Muscle layer of colon (tissue), 2 donors: Measurements from ENCODE around the gene MARCHF6.
"Not testable (repeated sequence)": the region's sequence is repeated elsewhere in the genome, so short reads cannot be mapped to it uniquely, and the experiment has no call there.

ENCODE experiments used
- H3K27ac ChIP-seq: one replicate; pipeline ENCODE4 v1.7.0; 2013; ENCODE audit warnings: low read depth, mild to moderate bottlenecking, low read length, moderate library complexity
- H3K27me3 ChIP-seq, 2 donors: one replicate each; pipeline ENCODE4 v1.7.0; 2013; ENCODE audit warnings: low read length in 2 of 2, mild to moderate bottlenecking in 2 of 2; ENCODE audit not compliant: insufficient read depth in 2 of 2, control insufficient read depth in 1 of 2
- H3K36me3 ChIP-seq: one replicate; pipeline ENCODE4 v1.7.0; 2013; ENCODE audit warnings: mild to moderate bottlenecking, low read length; ENCODE audit not compliant: insufficient read depth
- H3K4me1 ChIP-seq: one replicate; pipeline ENCODE4 v1.7.0; 2013; ENCODE audit warnings: mild to moderate bottlenecking, low read length; ENCODE audit not compliant: insufficient read depth
- H3K4me3 ChIP-seq, 2 donors: one replicate each; pipeline ENCODE4 v1.7.0; 2013; ENCODE audit warnings: low read length in 2 of 2, low read depth in 1 of 2, mild to moderate bottlenecking in 1 of 2, moderate library complexity in 1 of 2
- H3K9ac ChIP-seq: one replicate; pipeline ENCODE4 v1.7.0; 2013; ENCODE audit warnings: low read length
- H3K9me3 ChIP-seq: one replicate; pipeline ENCODE4 v1.7.0; 2013; ENCODE audit warnings: mild to moderate bottlenecking, low read length
- donor health status: abdominal sarcoma.
- donor health status: Adenocarcinoma of cecum.

The MARCHF6 gene

DNA sequence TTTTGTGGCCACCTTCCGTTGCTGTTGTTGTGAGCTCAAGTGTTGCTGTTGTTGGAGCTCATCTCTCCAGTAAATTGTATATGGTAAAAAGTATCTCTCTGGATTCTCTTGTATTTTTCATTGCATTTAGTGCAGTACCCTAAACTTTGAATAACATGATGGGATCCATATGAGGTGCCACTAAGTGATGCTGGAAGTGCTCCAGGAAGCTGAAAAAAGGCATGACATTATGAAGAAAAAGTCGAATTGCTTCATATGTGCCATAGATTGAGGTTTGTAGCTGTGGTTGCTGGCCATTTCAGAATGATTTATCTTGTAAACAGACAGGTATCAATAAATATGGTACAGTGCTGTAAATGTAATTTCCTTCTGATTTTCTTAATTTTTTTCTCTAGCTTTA is 5.5 kb downstream of the MARCHF6 start:
- Histone ChIP-seq H3K4me3 (no peak overlapping the region), H3K9ac (no peak overlapping the region), H3K36me3 (no peaks in the 10 kb centered on the region), H3K9me3 (no peaks in the 10 kb centered on the region), H3K27me3 (no peaks in the 10 kb centered on the region), H3K27ac (no peak overlapping the region), H3K4me1 (peaks cover 31% of the 10 kb centered on the region)

DNA sequence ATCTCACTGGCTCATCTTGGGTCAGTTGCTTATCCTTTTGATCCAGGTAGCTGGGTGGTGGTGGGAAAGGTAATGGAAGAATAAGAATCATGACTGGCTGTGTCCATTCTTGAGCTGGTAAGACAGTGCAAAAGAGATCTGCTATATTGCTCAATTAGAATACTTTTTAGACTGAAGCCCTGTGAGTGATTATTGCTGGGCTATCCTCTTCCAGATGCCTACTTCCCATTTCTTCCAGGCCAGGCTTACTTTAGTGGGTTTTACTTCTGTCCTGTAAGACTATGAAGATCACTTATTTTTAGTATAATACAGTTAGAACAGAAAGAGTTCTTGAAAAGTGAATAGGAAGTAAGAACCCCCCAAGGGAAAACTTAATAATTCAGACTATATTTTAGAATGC is 7.2 kb downstream of the MARCHF6 start:
- Histone ChIP-seq H3K9me3 (no peaks in the 10 kb centered on the region), H3K9ac (no peak overlapping the region), H3K4me1 (peaks cover 26% of the 10 kb centered on the region), H3K4me3 (no peak overlapping the region), H3K36me3 (no peaks in the 10 kb centered on the region), H3K27ac (no peak overlapping the region), H3K27me3 (no peaks in the 10 kb centered on the region)

DNA sequence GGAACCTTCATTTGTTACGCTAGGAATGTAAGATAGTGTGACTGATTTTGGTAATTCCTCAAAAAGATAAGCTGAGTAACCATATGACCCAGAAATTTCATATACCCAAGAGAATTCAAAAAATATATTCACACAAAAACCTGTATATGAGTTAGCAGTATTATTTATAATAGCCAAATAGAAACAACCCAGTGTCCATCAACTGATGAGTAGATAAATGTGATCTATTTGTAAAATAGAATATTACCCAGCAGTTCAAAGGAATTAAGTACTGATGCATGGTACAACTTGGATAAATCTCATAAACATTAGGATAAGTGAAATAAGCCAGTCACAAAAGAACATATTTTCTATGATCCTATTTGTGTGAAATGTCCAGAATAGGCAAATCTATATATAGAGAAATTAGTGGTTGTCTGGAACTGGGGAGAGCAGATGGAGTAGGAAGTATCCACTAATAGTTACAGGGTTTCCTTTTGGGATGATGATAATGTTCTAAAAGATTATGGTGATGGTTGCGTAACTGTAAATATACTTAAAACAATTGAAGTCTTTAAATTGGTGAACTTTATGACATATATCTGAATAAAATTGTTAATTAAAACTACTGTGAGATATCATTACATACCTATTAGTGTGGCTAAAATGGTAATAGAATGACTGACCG is 10.2 kb downstream of the MARCHF6 start:
- Histone ChIP-seq H3K27ac (no peak overlapping the region), H3K9me3 (no peaks in the 10 kb centered on the region), H3K27me3 (no peaks in the 10 kb centered on the region), H3K36me3 (no peaks in the 10 kb centered on the region), H3K9ac (no peak overlapping the region), H3K4me1 (peaks cover 22% of the 10 kb centered on the region), H3K4me3 (no peak overlapping the region)

DNA sequence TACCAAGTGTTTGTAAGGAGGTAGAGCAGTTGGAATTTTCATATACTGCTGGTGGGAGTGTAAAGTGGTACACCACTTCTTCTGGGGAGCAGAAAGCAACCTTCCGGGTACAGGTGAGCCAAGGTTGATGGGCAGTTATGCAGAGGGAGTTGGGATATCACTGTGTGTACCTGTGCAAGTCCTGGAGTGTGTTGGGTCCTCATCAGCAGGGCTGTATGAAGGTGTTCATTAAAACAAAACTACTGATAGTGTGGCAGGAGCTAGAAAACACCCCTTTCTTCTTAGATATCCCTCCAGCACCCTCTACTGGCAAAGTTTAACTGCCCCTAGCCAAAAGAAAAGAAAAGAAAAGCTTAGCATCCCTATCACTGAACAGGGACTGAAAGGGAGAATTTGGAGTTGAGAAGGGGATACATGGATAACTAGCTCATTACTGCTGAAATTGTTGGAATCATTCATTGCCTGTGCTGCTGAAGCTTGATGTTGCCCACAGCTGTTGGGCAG is 10.7 kb downstream of the MARCHF6 start:
- no peaks in the 10 kb centered on the region for H3K36me3 ChIP-seq
- no peak overlapping the region for H3K9ac ChIP-seq
- peaks cover 22% of the 10 kb centered on the region for H3K4me1 ChIP-seq
- H3K27me3 ChIP-seq, result no peaks in the 10 kb centered on the region
- no peaks in the 10 kb centered on the region for H3K9me3 ChIP-seq
- H3K4me3 ChIP-seq, result no peak overlapping the region
- H3K27ac ChIP-seq, result no peak overlapping the region

DNA sequence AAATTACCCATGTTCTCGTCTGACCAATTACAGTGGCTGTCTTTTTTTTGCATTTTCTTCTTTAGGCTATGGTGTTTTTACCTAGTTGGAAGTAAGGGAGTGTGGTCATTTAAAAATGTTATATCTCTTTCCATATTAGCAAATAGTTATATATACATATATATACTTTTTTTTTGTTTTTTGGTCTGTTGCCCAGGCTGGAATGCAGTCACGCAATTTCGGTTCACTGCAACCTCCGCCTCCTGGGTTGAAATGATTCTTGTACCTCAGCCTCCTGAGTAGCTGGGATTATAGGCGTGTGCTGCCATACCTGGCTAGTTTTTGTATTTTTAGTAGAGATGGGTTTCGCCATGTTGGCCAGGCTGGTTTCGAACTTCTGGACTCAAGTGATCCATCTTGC is 12.3 kb downstream of the MARCHF6 start:
- no peaks in the 10 kb centered on the region for H3K36me3 ChIP-seq
- no peaks in the 10 kb centered on the region for H3K27me3 ChIP-seq
- H3K9me3 ChIP-seq, result no peaks in the 10 kb centered on the region
- peaks cover 17% of the 10 kb centered on the region for H3K4me1 ChIP-seq
- no peak overlapping the region for H3K27ac ChIP-seq
- no peak overlapping the region for H3K9ac ChIP-seq
- no peak overlapping the region for H3K4me3 ChIP-seq

DNA sequence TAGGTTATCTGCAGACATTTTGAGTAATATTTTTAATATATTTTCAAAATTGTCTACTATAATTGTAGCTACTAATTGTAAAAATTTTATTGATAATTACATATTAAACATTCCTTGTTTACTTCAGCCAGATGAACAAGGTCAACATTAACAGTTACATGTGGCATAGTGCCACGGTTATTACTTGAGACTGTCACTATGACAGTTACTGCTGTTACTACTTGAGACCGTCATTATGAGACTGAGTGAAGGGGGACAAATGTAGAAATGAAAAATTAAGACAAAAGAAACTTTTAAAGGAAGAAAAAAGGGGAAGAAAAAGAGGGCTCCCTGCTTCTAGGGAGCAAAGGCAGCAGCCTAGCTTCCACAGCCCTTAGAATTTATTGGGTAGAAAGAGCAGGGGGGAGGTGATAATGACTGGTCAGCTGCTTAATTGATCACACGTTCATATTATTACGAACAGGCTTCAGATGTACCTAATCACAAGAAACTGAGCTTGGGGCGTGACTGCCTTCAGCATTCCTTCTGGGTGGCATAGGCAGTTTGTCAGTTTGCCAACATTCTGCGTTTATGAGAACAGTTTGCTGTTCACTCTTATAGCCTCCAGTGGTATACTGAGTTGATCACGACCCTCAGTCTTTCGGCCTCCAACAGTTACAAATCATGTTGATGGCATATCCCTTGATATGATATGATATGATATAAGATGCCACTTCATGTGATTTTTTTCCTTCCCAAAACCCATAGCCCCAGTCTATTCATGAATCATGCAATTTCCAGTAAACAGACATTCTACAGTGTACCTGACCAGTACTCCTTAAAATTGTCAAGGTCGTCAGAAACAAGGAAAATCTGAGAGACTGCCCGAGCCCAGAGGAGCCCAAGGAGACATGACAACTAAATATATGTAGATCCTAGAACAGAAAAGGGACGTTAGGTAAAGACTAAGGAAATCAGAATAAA is 13.1 kb downstream of the MARCHF6 start:
- Histone ChIP-seq H3K27me3 (no peaks in the 10 kb centered on the region), H3K9ac (no peak overlapping the region), H3K4me3 (no peak overlapping the region), H3K27ac (no peak overlapping the region), H3K36me3 (no peaks in the 10 kb centered on the region), H3K4me1 (peaks cover 16% of the 10 kb centered on the region), H3K9me3 (no peaks in the 10 kb centered on the region)

DNA sequence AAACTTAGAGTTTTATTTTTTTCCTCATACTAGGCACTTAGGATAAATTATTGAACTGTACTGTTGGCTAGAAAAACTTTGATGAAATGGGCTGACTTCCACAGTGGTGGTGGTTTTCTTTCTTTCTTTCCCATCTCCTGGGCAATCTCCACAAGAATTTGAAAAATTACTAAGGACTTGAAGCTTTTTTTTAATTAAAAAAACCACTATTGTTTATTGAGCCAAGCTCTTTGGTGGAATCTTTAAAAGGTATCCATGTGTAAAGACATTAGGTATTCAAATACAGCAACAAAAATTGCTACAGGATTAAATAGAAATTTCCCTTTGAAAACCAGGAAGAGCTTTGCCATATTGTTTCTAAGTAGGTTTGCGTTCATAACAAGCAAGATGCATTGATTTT is 14.1 kb downstream of the MARCHF6 start:
- Histone ChIP-seq H3K36me3 (no peaks in the 10 kb centered on the region), H3K27me3 (no peaks in the 10 kb centered on the region), H3K4me3 (no peak overlapping the region), H3K9ac (no peak overlapping the region), H3K27ac (no peak overlapping the region), H3K4me1 (peaks cover 25% of the 10 kb centered on the region), H3K9me3 (no peaks in the 10 kb centered on the region)

DNA sequence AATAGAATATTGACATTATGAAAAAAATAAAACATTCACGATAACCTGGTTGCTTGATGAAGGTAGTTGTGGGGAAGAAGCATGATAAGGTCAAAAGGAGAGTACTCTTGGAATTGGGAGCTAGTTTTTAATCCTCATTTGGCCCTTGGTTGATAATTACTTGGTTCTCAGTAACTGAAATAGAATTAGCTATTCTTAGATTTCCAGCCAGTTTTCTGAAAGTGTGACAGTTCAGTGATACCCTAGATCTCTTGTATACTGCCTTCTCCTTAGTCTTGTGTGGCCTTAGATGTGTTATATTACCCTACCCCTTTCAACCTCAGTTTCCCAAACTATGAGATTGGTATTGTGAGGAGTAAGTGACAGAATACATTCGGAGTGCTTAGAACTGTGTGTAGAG is 17.4 kb downstream of the MARCHF6 start:
- Histone ChIP-seq H3K4me1 (peaks cover 47% of the 10 kb centered on the region), H3K36me3 (no peaks in the 10 kb centered on the region), H3K27ac (no peak overlapping the region)

DNA sequence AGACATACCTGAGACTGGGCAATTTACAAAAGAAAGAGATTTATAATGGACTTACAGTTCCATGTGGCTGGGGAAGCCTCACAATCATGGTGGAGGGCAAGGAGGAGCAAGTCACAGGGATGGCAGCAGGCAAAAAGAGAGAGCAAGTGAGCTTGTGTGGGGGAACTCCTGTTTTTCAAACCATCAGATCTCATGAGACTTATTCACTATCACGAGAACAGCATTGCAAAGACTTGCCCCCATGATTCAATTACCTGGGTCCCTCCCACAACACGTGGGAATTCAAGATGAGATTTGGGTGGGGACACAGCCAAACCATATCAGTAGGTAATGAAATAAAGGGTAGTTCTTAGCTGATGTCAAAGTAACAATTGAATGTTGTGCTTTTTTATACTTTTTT is 17.9 kb downstream of the MARCHF6 start:
- not testable (repeated sequence) for H3K9me3 ChIP-seq, H3K27ac ChIP-seq, H3K4me3 ChIP-seq, H3K9ac ChIP-seq, H3K27me3 ChIP-seq, H3K36me3 ChIP-seq
- H3K4me1 ChIP-seq, result peaks cover 45% of the 10 kb centered on the region

More for the DNA sequence above, 17.4 kb downstream of the MARCHF6 start:
- Histone ChIP-seq H3K27me3 (no peaks in the 10 kb centered on the region), H3K9me3 (no peaks in the 10 kb centered on the region), H3K9ac (no peak overlapping the region), H3K4me3 (no peak overlapping the region)

DNA sequence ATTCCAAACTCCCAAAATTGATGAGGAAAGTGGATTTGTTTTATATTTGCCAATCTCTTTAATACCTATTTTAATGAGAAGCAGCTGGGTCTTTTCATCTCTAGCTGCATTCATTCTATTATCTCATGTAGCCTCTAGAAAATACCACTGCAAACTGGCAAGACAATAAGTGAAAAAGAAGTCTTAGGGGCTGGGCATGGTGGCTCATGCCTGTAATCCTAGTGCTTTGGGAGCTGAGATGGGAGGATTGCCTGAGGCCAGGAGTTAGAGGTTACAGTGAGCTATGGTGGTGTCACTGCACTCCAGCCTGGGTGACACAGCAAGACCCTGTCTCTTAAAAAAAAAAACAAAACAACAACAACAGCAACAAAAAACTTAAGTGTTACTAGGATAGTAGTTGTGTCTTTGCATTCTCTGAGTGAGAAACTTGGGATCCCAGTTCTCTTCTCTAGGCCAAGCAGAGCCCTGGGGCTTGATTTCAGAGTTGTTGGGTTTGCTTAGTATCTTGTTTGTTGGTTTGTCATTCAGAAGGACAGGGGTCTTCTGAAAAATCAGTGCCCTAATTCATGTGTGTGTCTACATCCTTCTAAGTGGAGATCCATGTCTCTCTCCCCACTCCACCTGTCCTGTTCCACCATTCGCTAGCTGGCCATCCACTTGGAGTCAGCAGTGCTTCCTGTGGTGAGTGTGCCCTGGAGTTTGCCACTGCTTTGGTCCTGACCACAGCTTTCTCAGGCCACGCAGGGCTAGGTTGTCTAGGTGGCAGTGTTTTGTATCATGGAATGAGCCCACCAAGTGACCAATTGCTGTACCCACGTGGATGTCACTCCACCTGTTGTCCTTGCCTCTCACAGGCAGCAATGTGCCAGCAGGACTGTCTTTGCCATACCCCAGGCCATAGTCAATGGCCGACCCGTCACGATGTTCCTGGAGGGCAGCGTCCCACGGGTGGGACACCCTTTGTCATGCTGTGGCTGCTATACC is 19.5 kb downstream of the MARCHF6 start:
- no peaks in the 10 kb centered on the region for H3K27me3 ChIP-seq
- H3K4me3 ChIP-seq, result no peak overlapping the region
- no peak overlapping the region for H3K9ac ChIP-seq
- H3K27ac ChIP-seq, result no peak overlapping the region
- peaks cover 6% of the 10 kb centered on the region for H3K36me3 ChIP-seq
- no peaks in the 10 kb centered on the region for H3K9me3 ChIP-seq
- peaks cover 38% of the 10 kb centered on the region for H3K4me1 ChIP-seq
